Hematopoietic multipotent progenitor cell (in vitro differentiated cells): ENCODE data around the gene CD300H. TPM values are rescaled to one million over a fixed set of nuclear protein-coding genes. Genes with fewer than 3 reads are reported as not detected.

ENCODE experiments used
- DNase-seq, 3 donors: peaks; one replicate each; pipeline ENCODE4 v3.0.0-alpha.2; 2011 to 2015; ENCODE audit warnings: low read depth in 2 of 3, low spot score in 2 of 3
- total RNA-seq: library from RNA; depleted of rRNA; stranded (reverse); fragments of >200 nt; gene quantifications from one replicate; pipeline ENCODE4 v1.2.3, GENCODE V29; 2012

CD300H gene
- total RNA-seq, 1 donor, result 0.27 TPM

DNA sequence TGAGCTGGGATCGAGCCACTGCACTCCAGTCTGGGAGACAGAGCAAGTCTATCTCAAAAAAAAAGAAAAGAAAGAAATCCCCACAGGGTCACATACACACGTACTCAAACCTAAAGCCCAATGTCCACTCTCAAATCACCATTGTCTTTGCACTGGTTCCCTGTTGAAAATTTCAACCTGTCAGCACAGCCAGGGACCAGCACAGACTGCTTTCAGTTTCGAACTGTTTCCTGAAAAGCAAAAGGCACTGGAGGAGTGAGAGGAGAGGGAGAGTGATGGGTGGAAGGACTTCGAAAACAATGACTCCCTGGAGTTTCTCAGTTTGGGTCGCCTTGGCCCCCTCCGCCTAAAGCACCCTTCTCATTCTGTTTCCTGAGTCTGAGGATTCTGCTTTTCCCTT is 12.4 kb downstream of the CD300H start:
- no peak for DNase-seq

DNA sequence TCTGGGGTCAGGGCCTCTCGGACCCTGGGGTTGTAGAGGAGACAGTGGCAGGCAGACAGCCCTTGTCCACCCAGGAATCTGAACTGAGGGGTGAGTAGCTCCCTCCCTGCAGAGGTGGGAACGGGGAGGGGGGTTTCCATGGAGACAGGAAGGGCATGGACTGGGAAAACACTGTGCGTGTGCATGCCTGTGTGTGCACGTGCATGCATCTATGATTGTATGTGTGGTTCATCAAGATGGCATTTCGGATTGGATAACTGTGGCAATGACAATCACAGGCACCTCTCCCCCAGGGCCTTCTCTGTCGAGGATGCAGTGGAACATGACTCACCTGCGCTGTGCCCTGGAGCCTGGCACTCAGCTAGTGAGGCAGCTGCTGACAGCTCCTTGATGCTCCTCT is 15.3 kb downstream of the CD300H start:
- DNase-seq, result no peak

DNA sequence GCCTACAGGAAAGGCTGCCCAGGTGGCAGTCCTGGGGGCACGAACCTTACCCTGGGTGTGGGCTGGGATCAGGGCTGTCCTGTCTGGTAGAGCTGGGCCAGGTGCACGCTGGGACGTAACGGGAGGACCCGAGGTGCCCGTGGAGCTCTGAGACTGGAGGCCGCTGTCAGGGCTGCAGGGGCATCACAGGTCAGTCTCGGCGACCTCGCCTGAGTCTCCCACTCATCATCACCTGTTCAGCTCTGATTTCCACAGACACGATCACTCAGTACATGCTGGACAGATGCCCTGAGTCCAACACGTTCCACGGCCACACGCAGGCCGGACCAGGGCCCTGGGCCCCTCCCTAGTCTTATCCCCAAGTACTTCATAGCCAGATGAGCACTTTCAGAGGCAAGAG is 16.7 kb downstream of the CD300H start:
- no peak for DNase-seq

DNA sequence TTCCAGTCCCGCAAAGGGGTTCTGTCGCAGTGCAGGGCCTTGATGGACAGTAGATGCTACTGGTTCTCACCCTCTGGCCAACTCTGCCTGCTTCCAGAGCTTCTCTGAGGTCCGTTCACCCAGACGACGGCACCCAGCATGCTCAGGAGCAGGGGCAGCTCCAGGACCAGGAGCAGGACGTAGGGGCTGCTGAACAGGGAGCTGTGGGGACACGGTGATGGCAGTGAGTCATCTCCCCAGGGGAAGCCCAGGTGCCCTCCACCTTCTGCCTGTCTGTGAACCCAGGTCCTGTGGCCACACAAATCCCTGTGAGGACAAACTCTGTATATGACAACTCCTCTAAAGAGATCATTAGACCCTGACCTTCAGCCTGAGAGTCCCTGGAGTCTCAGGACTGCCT is 18.0 kb downstream of the CD300H start:
- no peak for DNase-seq

DNA sequence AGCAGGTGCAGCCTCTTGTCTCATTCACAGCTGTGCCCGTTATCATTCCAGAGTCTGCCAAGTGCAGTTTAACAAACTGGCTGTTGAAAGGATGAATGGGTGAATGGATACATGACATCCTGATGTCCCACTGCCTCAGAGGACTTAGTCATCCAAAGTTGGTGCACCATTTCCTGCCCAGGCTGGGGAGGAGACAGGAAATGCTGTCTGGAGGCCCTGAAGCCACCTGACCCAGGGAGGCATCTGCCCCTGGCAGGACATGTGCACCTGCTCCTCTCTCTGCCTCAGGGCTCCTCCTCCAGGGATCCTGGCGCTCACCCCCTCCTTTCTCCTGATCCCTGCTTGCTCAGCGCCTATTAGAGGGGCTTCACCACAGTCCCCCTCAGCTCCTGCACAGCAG is 19.6 kb downstream of the CD300H start:
- DNase-seq, result peak in 2 of 3 donors; percentile 35 to 40

DNA sequence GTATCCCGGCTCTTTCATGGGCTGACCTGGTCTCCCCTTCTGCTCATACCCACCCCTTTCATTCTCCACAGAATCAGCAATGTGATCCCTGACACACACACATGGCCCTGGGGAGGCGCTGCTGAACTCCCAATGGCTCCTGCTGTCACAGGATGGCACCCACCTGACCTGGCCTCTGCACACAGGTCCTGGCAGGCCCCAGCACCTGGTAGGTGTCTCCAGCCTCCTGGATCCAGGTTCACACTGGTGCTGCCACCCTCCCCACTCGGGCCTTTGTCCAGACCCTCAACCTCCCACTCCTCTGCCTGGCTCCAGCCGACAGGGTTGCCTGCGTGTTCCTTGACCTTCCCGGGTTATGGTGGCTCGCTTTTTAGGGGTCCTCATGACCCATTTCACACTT is 20.0 kb downstream of the CD300H start:
- no peak for DNase-seq

DNA sequence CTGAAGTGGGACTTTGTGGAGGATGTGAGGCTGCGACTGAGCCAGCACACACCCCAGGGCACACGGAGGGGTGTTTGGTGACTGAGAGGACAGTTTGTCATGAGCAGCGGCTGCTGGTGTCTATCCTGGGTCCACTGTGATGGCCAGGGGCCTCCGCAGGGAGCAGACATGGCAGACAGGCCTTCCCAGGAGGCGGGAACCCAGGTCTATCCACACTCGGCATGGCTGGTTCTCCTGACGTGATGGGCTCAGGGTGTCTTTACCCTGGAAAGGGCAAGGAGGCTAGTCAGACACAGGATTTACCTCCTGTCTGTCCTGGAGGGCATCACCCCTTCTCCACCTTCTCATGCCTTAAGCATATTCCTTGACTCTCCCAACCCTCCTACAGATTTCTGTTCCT is 20.7 kb downstream of the CD300H start:
- DNase-seq, result no peak

DNA sequence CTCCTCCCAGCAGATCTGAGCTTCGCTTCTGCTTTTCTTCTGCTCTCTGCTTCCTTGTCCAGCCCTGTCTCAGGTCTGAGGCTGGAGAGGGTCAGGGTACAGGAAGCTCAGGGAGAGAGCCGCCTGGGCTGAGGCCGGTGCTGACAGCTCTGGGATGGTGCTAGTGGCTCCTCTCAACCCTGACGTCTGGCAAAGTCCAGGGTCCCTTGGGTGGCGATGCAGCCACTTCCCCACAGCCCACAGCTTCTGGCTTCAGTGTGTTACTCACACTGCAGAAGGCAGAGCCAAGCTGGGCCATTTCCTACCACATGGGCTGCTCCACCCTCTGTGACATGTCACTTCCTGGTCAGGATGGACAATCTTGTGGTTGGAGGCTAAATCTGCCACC is 21.5 kb downstream of the CD300H start, which contains the start of gene CD300C:
Gene CD300C, minus strand, starts transcription at position 273 of the 388 bp plus-strand sequence. CDS start 333 bp downstream, outside the sequence.
- DNase-seq, result peak in 2 of 3 donors; percentile 37 to 53

DNA sequence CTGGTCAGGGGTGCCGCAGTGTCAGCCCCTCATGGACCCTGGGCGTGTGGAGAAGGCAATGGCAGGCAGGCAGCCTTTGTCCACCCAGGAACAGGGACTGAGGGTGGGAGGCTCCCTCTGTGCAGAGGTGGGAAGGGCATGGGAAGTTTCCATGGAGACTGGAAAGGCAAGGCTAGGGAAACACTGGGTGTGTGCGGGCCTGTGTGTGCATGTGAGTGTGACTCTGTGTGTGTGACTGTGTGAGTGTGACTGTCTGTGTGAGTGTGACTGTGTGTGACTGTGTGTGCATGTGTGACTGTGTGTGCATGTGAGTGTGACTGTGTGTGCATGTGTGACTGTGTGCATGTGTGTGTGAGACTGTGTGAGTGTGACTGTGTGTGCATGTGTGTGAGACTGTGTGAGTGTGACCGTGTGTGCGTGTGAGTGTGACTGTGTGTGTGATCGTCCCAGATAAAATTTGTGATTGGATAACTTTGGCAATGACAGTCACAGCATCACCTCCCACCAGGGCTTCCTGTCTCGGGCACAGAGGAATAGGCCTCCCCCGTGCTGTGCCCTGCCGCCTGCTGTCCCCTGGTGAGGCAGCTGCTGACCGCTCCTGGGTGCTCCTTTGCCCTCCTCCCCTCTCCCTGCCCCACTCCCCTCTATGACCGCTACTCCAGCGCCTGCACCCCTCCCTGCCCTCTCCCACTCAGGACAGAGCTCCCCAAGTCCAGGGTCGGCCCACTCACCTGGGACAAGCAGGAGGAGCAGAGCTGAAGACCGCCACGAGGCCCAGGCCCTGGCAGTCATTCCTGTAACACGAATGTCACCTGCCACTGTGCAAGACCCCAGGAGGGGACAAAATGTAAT is 22.1 kb downstream of the CD300H start:
- DNase-seq, result no peak

DNA sequence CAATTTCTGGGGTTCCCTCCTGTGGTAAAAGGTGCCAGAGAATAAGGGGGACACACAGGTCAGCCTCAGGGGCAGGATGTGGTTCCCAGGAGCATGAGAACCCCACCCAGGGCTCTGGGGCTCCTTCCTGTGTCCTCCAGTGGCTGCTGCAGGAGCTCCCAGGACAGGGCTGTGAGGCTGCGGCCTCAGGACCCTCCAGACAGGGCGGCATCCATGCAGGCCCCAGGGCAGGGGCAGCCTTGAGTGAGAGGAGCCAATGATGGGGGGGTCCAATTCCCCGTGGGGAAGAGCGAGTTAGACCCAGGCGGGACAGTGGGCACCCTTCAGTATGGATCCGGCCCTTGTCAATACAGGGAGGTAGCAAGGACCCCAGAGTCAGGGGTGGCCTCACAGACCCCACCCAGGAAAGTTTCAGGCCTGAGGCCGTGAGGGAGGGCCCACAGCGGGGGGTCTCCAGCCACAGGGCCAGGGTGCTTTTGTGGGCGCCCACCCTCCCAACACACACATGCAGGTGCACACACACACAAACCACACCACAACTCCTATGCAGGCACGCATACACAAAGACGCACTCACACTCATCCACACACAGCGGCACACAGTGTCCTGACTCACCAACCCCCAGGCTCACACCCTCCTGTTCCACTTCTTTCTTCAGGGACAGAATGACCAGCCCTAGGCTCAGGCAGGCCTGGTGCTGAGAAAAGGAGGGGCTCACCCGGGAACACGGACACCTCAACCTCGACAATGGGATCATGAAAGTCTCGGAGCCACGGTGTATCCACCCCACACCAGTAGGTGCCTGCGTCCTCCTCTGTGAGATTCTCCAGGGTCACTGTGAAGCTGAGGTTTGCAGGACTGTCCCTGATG is 23.2 kb downstream of the CD300H start:
- DNase-seq, result no peak

DNA sequence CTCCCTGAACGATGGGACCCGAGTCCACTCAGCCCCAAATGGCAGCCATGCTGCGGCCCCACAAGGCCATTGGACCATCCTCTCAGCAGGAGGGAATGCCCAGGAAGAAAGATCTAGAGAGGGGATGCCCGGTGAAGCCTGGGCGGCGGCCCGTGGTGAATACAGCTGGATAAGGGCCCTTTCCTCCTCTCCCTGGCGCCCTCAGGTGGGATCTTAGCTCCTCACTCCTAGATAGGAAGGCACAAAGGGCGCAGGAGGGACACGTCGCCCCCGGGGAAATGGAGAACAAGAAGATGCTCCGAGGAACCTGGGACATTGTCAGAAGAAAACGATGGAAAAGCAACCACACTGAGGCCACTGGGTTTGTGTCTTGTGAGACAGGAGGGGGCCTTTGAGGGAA is 23.9 kb downstream of the CD300H start:
- DNase-seq, result no peak

DNA sequence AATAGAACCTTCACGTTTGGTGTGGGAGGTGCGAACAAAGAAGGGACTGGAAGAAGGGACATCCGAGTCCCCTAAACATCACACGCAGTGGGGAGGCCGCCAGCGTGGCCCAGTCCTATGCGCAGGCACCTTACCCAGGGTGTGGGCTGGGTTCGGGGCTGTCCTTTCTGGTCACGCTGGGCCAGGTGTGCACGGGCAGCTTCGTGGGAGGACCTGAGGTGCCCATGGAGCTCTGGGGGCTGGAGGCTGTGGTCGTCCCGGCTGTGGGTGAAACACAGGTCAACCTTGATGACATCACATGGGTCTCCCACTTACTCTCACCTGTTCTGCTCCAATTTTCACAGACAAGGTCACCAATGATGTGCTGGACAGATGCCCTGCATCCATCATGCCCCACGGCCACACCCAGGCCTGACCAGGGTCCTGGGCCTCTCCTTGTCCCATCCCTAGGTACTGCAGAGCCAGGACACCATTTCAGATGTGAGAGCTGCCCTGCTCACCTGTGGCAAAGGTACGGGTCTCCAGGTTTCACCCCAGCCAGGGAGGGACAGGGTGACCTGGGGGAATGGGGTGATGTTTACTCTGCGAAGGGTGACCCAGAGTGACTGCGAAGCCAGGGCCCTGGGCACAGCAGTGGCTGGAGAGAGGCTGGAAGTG is 24.5 kb downstream of the CD300H start:
- no peak for DNase-seq

DNA sequence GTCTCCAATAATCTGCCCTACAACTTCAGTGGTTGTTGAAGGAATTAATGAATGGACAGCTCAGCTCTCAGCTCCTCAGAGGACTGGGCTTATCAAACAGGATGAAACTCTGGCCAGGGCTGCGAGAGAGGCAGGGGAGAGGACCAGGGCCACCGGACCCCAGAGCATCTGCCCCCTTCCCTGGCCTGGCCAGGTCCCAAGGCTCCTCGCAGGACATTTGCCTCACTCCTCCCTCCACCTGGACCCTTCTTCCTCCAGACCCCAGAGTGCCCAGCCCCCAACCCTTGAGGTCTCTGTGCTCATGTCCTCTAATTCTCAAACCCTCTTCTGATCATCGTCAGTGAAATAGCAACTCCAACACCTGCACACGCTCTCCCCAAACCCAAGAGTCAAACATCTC is 25.1 kb downstream of the CD300H start:
- DNase-seq, result no peak

DNA sequence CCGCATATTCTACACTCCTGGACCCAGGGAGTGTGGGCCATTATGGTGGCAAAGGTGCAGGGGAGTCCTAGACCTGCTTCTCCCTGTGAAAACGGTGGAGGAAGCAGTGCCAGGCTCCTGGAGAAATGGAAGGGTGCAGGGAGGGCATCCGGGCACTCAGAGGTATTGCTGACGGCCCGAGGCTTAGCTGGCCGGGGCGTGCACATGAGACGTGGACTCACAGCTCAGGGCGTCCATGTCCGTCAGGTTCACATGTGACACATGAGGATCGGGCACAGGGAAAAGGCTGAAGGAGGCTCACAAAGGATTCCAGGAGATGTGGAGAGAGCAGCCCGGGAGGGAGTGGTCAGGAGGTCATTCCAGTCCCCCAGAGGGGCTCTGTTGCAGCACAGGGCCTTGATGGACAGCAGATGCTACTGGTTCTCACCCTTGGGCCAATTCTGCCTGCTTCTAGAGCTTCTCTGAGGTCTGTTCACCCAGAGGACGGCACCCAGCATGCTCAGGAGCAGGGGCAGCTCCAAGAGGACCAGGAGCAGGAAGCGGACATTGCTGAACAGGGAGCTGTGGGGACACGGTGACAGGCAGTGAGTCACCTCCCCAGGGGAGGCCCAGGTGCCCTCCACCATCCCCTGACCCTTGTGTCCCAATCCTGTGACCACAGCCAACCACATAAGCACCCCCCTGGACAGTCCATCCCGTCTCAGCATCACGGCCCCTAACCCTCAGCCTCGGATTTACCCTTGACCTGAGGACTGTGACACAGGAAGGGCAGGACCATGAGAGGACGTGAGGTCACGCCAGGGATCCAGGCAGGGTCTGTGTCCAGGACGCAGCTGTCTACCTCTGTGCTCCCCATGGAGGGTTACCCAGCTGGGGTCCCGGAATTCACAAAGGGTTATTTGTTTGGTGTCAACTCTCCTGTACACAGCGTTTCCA is 25.9 kb downstream of the CD300H start:
- no peak for DNase-seq

DNA sequence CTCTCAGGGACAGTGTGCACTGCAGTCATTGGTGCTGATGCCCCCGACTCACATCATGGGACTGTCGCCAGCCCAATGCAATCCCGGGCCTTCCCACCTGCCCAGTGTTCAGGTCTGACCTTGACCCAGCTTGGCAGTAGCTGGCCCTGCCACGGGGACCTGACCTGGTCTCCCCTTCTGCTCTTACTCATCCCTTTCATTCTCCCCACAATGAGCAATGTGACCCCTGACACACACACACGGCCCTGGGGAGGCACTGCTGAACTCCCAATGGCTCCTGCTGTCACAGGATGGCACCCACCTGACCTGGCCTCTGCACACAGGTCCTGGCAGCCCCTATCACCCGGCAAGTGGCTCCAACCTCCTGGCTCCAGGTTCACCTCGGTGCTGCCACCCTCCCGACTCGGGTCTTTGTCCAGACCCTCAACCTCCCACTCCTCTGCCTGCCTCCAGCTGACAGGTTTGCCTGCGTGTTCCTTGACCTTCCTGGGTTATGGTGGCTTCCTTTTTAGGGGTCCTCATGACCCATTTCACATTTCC is 28.0 kb downstream of the CD300H start:
- no peak for DNase-seq

DNA sequence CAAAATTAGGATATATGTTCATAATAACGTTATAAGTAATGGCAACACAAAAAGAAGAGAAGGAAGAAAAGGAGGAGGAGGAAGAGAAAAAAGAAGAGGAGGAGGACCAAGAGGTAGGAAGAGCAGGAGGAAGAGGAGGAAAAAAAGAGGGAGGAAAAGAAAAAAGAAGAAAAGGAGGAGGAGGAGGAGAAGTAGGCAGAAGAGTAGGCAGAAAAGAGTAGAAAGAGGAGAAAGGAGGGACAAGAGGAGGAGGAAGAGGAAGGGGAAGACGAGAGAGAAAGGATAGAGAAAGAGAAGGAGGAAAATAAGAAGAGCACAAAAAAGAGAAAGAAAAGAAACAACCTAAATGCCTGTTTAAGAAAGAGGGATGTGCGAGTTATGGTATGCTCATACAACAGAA is 30.4 kb downstream of the CD300H start:
- DNase-seq, result no peak

DNA sequence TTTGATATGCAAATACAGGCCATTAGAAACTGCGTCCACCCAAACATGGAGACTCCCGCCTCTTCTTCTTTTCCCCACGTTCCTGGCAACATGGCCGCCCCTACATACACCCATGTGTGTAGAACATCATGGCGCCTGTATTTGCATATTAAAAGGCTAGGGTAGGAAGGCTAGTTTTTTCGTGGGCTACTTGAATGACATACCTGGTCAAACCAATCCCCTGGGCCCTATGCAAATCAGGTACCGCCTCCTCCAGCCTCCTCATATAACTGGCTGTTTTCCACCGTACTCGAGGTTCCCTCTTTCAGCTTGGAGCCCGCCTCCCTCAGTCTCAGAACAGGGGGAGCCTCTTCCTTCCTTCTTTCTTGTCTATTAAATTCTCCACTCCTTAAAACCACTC is 35.2 kb downstream of the CD300H start:
- peak in 2 of 3 donors; percentile 90 to 97 for DNase-seq

DNA sequence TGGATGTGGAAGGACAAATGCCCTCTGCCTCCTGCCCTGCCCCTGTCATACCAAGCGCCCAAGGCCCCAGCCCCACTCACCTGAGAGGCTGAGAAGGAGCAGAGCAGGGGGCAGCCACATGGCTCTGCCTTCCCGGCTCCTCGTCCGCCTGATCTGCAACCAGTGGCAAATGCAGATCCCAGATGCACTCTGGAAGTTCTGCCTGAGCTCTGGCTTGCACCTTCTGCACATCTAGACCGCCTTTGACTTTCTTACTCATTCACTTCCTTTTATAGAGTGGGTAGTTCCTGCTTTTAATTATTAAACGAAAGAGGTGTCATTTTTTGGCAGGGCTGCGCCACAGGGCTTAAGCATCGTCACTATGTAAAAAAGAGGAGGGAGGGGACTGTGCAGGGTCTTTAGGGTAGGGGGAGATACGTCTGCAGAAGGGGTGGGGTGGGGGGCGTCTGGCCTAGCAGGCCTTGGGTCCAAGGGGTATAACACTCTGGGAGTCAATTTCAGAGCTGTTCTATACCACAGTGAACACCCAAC is 36.0 kb downstream of the CD300H start, which contains the start of gene CD300LB:
Gene CD300LB, minus strand, starts transcription at position 245 of the 531 bp plus-strand sequence. Its CDS starts 125 bp downstream, at position 120.
- peak in 1 of 3 donors; percentile 64 for DNase-seq

DNA sequence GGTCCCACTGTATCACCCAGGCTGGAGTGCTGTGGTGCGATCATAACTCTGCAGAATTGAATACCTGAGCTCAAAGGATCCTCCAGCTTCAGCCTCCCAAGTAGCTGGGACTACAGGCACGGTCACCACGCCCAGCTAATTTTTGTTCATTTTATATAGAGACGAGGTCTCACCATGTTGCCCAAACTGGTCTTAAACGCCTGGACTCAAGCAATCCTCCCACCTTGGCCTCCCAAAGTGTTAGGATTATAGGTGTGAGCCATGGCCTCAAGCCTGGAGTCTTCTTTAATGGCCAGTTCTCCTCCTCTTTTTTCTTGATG is 36.5 kb downstream of the CD300H start:
- DNase-seq, result no peak

DNA sequence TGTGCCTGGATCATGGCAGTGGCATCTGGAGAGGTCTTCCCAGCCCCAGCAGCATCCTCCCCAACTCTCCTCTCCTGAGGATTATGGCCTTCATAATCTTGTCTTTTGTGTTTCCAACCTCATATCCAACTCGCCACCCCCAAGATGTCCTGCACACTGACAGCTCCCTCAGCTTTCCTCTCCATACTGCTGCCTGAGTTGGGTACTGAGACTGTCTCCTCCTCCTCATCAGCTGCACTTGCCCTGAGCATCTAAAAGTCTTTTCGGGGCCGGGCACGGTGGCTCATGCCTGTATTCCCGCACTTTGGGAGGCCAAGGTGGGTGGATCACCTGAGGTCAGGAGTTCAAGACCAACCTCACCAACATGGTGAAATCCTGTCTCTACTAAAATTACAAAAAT is 38.1 kb downstream of the CD300H start:
- no peak for DNase-seq
